Middle frontal gyrus (tissue), 1 donor: ENCODE results near the gene ARHGAP12.
"Not testable (repeated sequence)": the region's sequence is repeated elsewhere in the genome, so short reads cannot be mapped to it uniquely, and the experiment has no call there.

Experiments used
- DNase-seq: peaks from one replicate; pipeline ENCODE4 v3.0.0-alpha.2; 2015; ENCODE audit warnings: low spot score; ENCODE audit errors: extremely low spot score

ARHGAP12 gene

GRCh38 chr10:31773749-31774298, 154.8 kb downstream of the ARHGAP12 start:
- DNase-seq = no peak

GRCh38 chr10:31771331-31771831, 157.2 kb downstream of the ARHGAP12 start:
- DNase-seq = no peak

GRCh38 chr10:31770307-31770902, 158.2 kb downstream of the ARHGAP12 start:
- DNase-seq = no peak

GRCh38 chr10:31769564-31769963, 159.1 kb downstream of the ARHGAP12 start:
- no peak for DNase-seq

DNA sequence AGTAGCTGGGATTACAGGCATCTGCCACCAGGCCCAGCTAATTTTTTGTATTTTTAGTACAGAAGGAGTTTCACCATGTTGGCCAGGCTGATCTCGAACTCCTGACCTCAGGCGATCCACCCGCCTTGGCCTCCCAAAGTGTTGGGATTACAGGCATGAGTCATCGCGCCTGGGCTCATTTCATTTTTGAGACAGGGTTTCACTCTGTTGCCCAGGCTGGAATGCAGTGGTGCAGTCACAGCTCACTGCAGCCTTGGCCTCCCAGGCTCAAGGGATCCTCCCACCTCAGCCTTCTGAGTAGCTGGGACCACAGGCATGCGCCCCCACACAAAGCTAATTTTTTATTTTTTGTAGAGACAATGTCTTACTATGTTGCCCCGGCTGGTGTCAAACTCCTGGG, 159.7 kb downstream of the ARHGAP12 start:
- not testable (repeated sequence) for DNase-seq

- no peak for DNase-seq
These were observed 160.2 kb downstream of the ARHGAP12 start for GRCh38 chr10:31768467-31768866.

GRCh38 chr10:31765541-31765940, 163.1 kb downstream of the ARHGAP12 start:
- DNase-seq = no peak

DNA sequence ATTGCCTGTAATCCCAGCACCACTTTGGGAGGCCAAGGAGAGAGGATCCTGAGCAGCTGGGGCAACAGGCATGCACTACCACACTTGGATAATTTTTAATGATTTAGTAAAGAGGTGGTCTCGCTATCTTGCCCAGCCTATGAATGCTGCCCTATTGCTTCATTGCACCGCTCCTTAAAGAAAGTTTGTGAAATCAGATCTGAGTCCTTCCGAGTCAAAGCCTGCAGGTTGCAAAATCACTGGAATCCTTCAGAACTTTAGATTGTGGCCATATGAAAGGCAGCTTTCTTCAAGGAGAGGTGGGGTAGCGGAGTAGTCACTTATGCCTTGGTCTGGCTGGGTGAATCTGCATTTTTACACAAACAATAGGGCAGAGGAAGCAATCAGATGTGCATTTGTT, 166.3 kb downstream of the ARHGAP12 start:
- no peak for DNase-seq

GRCh38 chr10:31761156-31761555, 167.5 kb downstream of the ARHGAP12 start:
- no peak for DNase-seq

- DNase-seq = no peak
These were observed 168.0 kb downstream of the ARHGAP12 start for GRCh38 chr10:31760674-31761081.

DNA sequence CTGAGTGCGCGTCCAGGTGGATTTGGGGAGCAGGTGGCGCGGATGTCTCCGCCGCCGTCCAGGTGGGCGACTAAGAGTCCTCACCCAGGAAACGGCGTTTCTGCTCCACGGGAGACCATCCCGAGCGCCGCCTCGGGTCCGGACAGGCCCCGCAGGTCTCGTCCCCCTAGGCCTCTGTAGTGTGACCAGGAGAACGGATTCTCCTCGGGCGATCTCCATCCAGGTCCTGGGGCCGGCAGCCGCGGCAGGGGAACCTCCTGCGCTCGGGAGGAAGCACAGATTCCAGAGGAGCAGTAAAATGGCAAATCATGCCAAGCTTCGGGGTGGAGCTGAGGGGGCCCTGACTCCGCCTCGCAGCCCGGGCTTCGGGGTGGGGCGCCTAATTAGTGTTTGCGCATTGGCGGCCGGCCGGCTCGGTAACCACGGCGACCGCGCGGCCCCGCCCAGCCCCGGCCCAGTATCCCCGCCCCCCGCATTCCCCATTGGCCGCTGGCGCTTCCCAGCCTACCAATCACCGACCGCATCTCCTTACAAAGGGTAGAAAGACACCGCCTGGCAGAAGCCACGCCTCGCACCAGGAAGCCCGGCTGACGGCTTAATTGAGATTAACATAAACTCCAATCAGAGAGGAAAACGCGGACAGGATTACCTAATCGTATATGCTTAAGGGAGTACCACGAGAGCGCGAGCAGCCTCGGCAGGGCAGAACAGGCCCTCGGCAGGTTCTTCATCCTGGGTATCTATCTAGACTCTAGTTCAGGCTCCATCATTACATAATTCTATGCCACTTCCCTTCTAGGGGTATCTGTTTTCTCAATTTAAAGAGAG, 168.6 kb downstream of the ARHGAP12 start:
- DNase-seq = peak; percentile 91

DNA sequence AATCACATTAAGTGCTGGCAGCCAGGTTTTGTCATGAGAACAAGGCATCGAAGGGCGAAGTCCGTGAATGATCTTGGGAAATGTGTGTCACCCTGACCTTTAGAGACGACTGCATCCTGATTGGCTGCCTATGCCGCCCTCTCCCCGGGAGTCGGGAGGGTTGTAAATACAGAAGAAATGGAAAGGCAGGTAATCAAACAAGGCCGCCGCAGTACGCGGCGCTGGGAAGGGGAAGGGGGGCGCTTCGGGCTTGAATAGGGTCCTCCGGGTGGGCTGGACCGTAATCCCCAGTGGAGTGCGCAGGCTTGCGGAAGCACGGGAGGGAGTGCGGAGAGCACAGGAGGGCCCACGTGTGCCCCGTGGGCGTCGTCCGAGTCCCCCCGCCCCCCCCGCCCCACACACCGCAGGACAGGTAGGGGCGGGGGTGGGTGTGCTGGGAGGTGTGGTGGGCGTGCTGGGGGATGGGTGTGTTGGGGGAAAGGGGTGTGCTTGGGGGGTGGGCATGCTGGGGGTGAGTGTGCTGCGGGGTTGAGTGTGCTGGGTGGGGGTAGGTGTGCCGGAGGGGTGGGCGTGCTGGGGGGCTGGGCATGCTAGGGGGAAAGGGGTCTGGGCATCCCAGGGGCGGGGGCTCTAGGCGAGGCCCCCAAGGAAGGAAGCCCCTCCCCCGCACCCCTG, 169.4 kb downstream of the ARHGAP12 start:
- DNase-seq = no peak

DNA sequence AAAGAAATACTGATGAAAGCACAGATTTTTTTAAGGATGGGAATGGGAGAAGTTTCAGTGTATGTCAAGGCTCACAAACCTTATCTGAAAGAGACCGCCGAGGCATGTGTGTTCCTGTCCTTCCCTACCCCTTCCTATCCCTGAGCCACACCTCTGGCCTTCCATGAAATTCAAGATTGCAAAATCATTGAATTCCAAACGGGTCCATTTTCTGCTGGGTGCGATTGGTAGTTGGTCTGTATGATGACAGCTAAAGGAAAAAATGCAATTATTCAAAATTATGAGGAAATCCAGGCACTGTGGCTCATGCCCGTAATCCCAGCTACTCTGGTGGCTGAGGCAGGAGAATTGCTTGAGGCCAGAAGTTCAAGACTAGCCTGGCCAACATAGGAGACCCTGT, 170.1 kb downstream of the ARHGAP12 start:
- no peak for DNase-seq

GRCh38 chr10:31757831-31758230, 170.8 kb downstream of the ARHGAP12 start:
- DNase-seq = no peak

DNA sequence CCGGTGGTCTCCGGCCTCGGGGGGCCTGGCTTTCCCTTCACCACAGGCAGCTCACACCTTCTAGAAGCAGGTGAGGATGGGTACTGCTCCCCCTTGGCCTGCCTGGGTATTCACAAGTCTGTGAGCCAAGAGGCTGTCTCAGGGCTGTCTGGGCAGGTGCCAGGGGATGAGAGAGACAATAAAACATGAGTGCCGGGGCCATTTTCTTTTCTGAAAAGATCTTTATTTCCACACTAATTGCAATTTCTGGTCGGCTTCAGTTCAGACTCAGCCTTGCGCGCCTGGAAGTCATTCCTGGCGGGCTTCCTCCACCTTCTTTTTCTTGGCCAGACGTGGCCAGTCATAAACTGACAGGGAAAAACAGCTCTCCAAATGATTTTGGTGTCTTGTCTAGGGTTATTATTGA, 171.2 kb downstream of the ARHGAP12 start:
- DNase-seq = no peak

DNA sequence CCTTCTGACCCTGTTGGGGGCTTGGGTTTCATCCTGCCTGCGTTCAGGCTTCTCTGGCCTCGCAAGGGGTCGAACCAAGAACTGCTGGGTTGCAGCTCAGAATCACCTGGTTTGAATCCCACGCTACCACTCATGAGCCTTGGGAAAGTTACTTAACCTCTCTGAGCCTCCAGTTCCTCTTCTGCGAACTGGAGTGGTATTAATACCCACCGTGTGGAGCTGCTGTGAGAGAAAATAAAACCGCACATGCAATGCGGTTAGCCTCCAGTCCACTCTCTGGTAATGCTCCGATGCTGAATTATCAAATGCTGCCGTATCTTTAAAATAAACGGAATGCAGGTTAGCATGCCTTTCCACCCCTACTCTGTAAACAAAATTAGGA, 171.9 kb downstream of the ARHGAP12 start:
- no peak for DNase-seq

DNA sequence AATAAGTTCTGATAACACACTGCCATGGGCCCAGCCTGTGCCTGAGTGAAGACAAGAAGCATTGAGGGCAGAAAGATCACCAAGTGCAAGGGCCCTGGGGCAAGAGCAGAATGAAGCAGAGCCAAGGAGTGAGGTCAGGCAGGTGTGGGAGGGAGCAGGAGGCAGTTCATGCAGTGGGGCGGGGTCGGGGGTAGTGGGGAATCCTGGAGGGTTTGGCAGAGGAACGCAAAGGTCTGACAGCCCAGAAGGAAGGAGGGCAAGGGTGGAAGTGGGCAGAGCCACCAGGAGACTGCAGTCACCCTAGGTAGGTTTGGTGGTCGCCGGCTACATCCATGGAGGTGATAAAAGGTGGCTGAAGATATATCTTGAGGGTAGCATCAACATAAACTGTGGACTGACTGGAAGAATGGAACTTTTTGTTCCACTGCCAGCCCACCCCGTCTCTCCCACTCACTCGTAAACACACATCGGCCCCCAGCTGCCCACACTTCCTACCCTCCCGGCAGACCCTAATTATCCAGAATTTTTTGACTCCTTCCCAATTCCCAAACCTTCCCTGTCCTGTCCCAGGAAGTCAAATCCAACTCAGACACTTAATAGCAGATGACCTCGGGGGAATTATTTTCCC, 172.4 kb downstream of the ARHGAP12 start:
- DNase-seq = no peak
